ENCODE data around the gene ELL. TPM values are rescaled to one million over a fixed set of nuclear protein-coding genes. Genes with fewer than 3 reads are reported as not detected.

The ELL gene
- total RNA-seq, 4 donors from 2014 or later, result 9.1 to 35.1 (median 20.1) TPM

GRCh38 chr19:18441804-18442788, 79.8 kb downstream of the ELL start:
- Histone ChIP-seq H3K4me1 (peaks cover 12 to 43% (median 33%) of the 10 kb centered on the region in 4 donors), H3K9me3 (no peaks in the 10 kb centered on the region), H3K27me3 (no peaks in the 10 kb centered on the region), H3K36me3 (peaks cover 33 to 43% (median 42%) of the 10 kb centered on the region in 4 donors), H3K4me3 (no peak overlapping the region), H3K27ac (replicated peaks in 1 of 4) (no peak overlapping the region)
- no peak for DNase-seq (ENCODE audit: extremely low spot score)
- 85% methylated on average over 5 of the region's 5 CpGs for WGBS
- intact Hi-C loops (cut with DNase I), result no loop called here
- no peak for TF ChIP-seq CTCF (IDR thresholded peaks at IDR 0.05)
- no peak for TF ChIP-seq POLR2AphosphoS5 (IDR thresholded peaks at IDR 0.05)
- TF ChIP-seq POLR2A (IDR thresholded peaks at IDR 0.05; ENCODE audit: low read depth), result no peak
- no peak for TF ChIP-seq EP300 (IDR thresholded peaks at IDR 0.05)

- Histone ChIP-seq H3K4me1 (peaks cover 16 to 51% (median 41%) of the 10 kb centered on the region in 4 donors), H3K36me3 (peaks cover 26 to 34% (median 34%) of the 10 kb centered on the region in 4 donors), H3K27me3 (no peaks in the 10 kb centered on the region), H3K27ac (replicated peaks in 1 of 4) (peak overlapping the region in 1 of 4 donors; percentile 34), H3K9me3 (no peaks in the 10 kb centered on the region), H3K4me3 (no peak overlapping the region)
- no peak for DNase-seq (ENCODE audit: extremely low spot score)
- intact Hi-C loops (cut with DNase I), result no loop called here
- TF ChIP-seq CTCF (IDR thresholded peaks at IDR 0.05) (no peak), POLR2A (IDR thresholded peaks at IDR 0.05; ENCODE audit: low read depth) (no peak), POLR2AphosphoS5 (IDR thresholded peaks at IDR 0.05) (no peak), EP300 (IDR thresholded peaks at IDR 0.05) (no peak)
- 80% methylated on average over 17 of the region's 23 CpGs for WGBS
Measured at GRCh38 chr19:18440936-18441803, 80.7 kb downstream of the ELL start.

- intact Hi-C loops (cut with DNase I), result no loop called here
- no peak for DNase-seq (ENCODE audit: extremely low spot score)
- peak overlapping the region in 1 of 4 donors; percentile 34 for H3K27ac ChIP-seq (replicated peaks in 1 of 4)
Measured at GRCh38 chr19:18440415-18440877, 81.4 kb downstream of the ELL start.

GRCh38 chr19:18439910-18440237, 82.0 kb downstream of the ELL start:
- H3K36me3 ChIP-seq, result peaks cover 15 to 34% (median 32%) of the 10 kb centered on the region in 4 donors
- peaks cover 18 to 51% (median 42%) of the 10 kb centered on the region in 4 donors for H3K4me1 ChIP-seq
- no peak for TF ChIP-seq CTCF (IDR thresholded peaks at IDR 0.05)
- no peak for TF ChIP-seq POLR2A (IDR thresholded peaks at IDR 0.05; ENCODE audit: low read depth)
- TF ChIP-seq EP300 (IDR thresholded peaks at IDR 0.05), result no peak
- no peak for TF ChIP-seq POLR2AphosphoS5 (IDR thresholded peaks at IDR 0.05)
- DNase-seq (ENCODE audit: extremely low spot score), result no peak
- WGBS, result 80% methylated on average over 9 of the region's 9 CpGs
- H3K27ac ChIP-seq (replicated peaks in 1 of 4), result peak overlapping the region in 3 of 4 donors; percentile 71 to 86 (median 79)
- H3K9me3 ChIP-seq, result no peaks in the 10 kb centered on the region
- H3K27me3 ChIP-seq, result no peaks in the 10 kb centered on the region
- intact Hi-C loops (cut with DNase I), result no loop called here
- no peak overlapping the region for H3K4me3 ChIP-seq

More at GRCh38 chr19:18440415-18440877, 81.4 kb downstream of the ELL start:
- peak in 1 of 3 experiments; percentile 24 for TF ChIP-seq CTCF (IDR thresholded peaks at IDR 0.05)
- no peak for TF ChIP-seq EP300 (IDR thresholded peaks at IDR 0.05)
- Histone ChIP-seq H3K27me3 (no peaks in the 10 kb centered on the region), H3K4me3 (no peak overlapping the region), H3K9me3 (no peaks in the 10 kb centered on the region), H3K36me3 (peaks cover 19 to 34% (median 33%) of the 10 kb centered on the region in 4 donors), H3K4me1 (peaks cover 18 to 51% (median 41%) of the 10 kb centered on the region in 4 donors)
- 66% methylated on average over 10 of the region's 11 CpGs for WGBS
